ENCODE results near the gene APH1A.
A peak's percentile ranks its signal among the peaks of the same experiment; 100 is the strongest.

The APH1A gene

GRCh38 chr1:150262388-150263320 is 6.2 kb downstream of the APH1A start:
- Mint-ChIP-seq H3K27ac (peak overlapping the region; percentile 79), H3K4me3 (no peak overlapping the region), H3K4me1 (peaks cover 53% of the 10 kb centered on the region), H3K27me3 (ENCODE audit: low read depth, poor library complexity) (peaks cover 5% of the 10 kb centered on the region), H3K36me3 (ENCODE audit: low read depth) (peaks cover 35% of the 10 kb centered on the region), H3K9me3 (no peaks in the 10 kb centered on the region)
- DNase-seq: no peak
- TF ChIP-seq CTCF (IDR thresholded peaks at IDR 0.05): no peak

GRCh38 chr1:150261367-150261766 is 7.4 kb downstream of the APH1A start:
- no peak for DNase-seq
- Mint-ChIP-seq H3K9me3 (no peaks in the 10 kb centered on the region), H3K27me3 (ENCODE audit: low read depth, poor library complexity) (no peaks in the 10 kb centered on the region), H3K4me3 (no peak overlapping the region), H3K36me3 (ENCODE audit: low read depth) (peaks cover 31% of the 10 kb centered on the region), H3K27ac (no peak overlapping the region), H3K4me1 (peaks cover 55% of the 10 kb centered on the region)
- TF ChIP-seq CTCF (IDR thresholded peaks at IDR 0.05): no peak

- peaks cover 22% of the 10 kb centered on the region for H3K36me3 Mint-ChIP-seq (ENCODE audit: low read depth)
- no peaks in the 10 kb centered on the region for H3K27me3 Mint-ChIP-seq (ENCODE audit: low read depth, poor library complexity)
- peaks cover 68% of the 10 kb centered on the region for H3K4me1 Mint-ChIP-seq
- no peaks in the 10 kb centered on the region for H3K9me3 Mint-ChIP-seq
- H3K4me3 Mint-ChIP-seq: peak overlapping the region; percentile 94
- no peak for TF ChIP-seq CTCF (IDR thresholded peaks at IDR 0.05)
- peak; percentile 66 for DNase-seq
- H3K27ac Mint-ChIP-seq: peak overlapping the region; percentile 60
These were observed 8.8 kb downstream of the APH1A start for GRCh38 chr1:150259758-150260669.

- H3K27ac Mint-ChIP-seq: peak overlapping the region; percentile 99
- H3K4me1 Mint-ChIP-seq: peaks cover 68% of the 10 kb centered on the region
- peak overlapping the region; percentile 94 for H3K4me3 Mint-ChIP-seq
These were observed 9.6 kb downstream of the APH1A start for GRCh38 chr1:150259217-150259616.

More at GRCh38 chr1:150259217-150259616, 9.6 kb downstream of the APH1A start:
- no peak for TF ChIP-seq CTCF (IDR thresholded peaks at IDR 0.05)
- Mint-ChIP-seq H3K36me3 (ENCODE audit: low read depth) (peaks cover 16% of the 10 kb centered on the region), H3K27me3 (ENCODE audit: low read depth, poor library complexity) (no peaks in the 10 kb centered on the region), H3K9me3 (no peaks in the 10 kb centered on the region)
- DNase-seq: no peak
